Left renal pelvis (tissue), 4 donors: Measurements from ENCODE around the gene ARPC1A. TPM values are rescaled to one million over a fixed set of nuclear protein-coding genes. Genes with fewer than 3 reads are reported as not detected.
"Not testable (repeated sequence)": the region's sequence is repeated elsewhere in the genome, so short reads cannot be mapped to it uniquely, and the experiment has no call there.

Experiments used
- DNase-seq, 4 donors: peaks; one replicate each; pipeline ENCODE4 v3.0.0-alpha.2; 2013; ENCODE audit warnings: low read depth in 4 of 4, low spot score in 3 of 4
- polyA plus RNA-seq, 4 donors: library from polyadenylated mRNA; unstranded; fragments of 120-200 nt; gene quantifications; one replicate each; pipeline ENCODE4 v1.2.1, GENCODE V29; 2013; ENCODE audit not compliant: insufficient read length in 4 of 4

ARPC1A gene
- 100 to 1,000 TPM in 3 of 4 donors, 10 to 100 TPM in 1; 98.0 to 109 (median 106) TPM for polyA plus RNA-seq

DNA sequence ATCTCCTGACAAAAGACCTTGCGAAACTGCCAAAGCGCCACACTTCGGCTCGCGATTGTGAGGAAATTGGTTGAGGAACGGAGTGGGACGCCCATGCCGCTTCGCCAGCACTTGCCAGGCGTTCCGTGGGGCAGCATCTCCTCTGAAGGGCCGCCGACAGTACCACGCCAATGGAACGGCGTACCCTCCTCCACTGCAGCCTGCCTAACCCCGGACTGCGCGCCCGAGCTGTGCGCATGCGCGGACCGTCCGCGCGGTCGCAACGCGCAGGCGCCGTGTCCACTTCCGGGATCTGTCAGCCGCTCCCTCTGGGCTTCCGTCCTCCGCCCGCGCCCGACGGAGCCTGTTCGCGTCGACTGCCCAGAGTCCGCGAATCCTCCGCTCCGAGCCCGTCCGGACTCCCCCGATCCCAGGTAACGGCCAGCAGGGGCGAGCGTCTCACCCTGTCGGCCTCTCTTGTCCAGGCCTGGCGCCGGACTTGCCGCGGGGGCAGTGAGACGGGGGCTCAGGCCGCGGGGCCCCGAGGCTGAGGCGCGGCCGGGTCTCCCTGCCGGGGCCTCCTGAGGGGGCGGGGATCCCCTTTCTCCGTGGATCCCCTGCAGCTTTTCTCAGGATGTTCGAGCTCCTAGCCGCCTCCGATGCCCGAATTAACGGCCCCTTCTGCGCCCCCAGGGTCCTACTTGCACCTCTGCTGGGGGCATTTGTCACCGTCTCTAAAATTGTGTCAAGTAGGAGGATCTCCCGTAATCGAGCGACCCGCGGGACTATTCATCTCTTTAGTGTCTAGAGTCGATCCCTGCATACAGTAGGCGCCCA is at the start of gene ARPC1A:
Gene ARPC1A (plus strand): TSS at position 307 of the 816 bp plus-strand sequence. CDS start 7,456 bp downstream, outside the sequence.
- DNase-seq = peak; percentile 84 to 89 (median 88)

DNA sequence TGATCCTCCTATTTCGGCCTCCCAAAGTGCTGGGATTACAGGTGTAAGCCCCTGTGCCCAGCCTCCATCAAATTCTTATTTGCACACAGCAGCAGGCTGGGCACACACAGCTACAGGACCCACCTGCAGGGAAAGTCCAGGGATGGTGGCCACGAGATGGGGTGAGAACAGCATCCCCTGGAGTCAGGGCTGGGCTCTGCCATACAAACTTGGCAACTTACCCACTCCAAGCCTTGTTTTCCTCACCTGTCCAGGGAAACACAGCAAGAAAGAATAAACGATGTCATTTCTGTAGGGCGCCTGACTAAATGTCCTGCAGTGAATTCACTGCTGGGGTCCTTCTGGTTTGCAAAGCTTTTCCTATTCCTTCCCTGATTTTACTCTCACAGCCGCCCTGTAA is 47.5 kb upstream of the ARPC1A start:
- DNase-seq = no peak

DNA sequence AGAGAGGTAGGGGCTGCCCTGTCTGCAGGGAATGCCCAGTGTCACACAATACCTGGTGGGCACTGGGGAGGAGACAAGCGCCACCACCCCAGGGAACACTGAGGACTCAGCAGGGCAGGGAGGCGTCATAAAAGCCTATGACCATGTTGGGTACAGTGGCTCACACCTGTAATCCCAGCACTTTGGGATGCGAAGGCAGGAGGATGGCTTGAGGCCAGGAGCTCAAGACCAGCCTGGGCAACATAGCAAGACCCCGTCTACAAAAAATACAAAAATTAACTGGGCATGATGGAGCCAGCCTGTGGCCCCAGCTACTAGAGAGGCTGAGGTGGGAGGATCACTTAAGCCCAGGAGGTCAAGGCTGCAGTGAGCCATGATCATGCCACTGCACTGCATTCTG is 41.5 kb upstream of the ARPC1A start:
- not testable (repeated sequence) for DNase-seq

DNA sequence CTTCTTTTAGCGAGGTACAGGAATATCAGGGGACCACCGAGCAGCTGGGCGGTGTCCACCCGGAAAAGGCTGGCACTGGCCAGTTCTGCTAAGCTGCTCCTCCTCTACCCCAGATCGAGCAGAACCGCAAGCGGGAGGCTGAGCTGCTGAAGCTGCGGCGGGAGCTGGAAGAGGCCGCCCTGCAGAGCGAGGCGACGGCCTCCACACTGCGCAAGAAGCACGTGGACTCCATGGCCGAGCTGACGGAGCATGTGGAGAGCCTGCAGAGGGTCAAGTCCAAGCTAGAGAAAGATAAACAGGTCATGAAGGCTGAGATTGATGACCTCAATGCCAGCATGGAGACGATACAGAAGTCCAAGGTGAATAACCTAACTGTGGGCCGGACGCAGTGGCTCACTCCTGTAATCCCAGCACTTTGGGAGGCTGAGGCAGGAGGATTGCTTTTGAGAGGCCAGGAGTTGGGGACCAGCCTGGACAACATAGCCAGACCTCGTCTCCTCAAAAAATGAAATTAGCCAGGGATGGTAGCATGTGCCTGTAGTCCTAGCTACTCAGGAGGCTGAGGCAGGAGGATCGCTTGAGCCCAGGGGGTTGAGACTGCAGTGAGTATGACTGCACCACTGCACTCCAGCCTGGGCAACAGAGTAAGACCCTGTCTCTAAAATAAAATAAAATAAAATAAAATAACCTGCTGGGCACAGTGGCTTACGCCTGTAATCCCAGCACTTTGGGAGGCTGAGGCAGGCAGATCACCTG is 37.7 kb upstream of the ARPC1A start:
- DNase-seq = no peak

GRCh38 chr7:99289185-99289584 is 36.5 kb upstream of the ARPC1A start:
- no peak for DNase-seq

DNA sequence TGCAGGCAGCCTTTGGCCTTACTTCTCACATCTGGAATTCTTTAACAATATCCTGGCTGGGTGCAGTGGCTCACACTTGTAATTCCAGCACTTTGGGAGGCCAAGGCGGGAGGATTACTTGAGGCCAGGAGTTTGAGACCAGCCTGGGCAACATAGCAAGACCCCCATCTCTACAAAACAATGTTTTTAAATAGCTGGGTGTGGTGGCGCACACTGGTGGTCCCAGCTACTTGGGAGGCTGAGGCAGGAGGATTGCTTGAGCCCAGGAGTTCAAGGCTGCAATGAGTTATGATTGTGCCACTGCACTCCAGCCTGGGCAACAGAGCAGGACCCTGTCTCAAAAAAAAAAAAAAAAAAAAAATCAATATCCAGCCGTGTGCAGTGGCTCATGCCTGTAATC is 35.5 kb upstream of the ARPC1A start:
- DNase-seq = not testable (repeated sequence)

- peak in 2 of 4 donors; percentile 4 to 14 for DNase-seq
Observed at GRCh38 chr7:99290980-99291607, 34.6 kb upstream of the ARPC1A start.

- no peak for DNase-seq
Observed at GRCh38 chr7:99292127-99292526, 33.6 kb upstream of the ARPC1A start.

GRCh38 chr7:99293167-99293566 is 32.5 kb upstream of the ARPC1A start:
- no peak for DNase-seq

GRCh38 chr7:99293650-99294049 is 32.0 kb upstream of the ARPC1A start:
- no peak for DNase-seq

- DNase-seq = no peak
Observed at GRCh38 chr7:99296471-99296870, 29.2 kb upstream of the ARPC1A start.

GRCh38 chr7:99301496-99301895 is 24.2 kb upstream of the ARPC1A start:
- no peak for DNase-seq

- DNase-seq = no peak
Observed at GRCh38 chr7:99305473-99306260, 20.0 kb upstream of the ARPC1A start.

DNA sequence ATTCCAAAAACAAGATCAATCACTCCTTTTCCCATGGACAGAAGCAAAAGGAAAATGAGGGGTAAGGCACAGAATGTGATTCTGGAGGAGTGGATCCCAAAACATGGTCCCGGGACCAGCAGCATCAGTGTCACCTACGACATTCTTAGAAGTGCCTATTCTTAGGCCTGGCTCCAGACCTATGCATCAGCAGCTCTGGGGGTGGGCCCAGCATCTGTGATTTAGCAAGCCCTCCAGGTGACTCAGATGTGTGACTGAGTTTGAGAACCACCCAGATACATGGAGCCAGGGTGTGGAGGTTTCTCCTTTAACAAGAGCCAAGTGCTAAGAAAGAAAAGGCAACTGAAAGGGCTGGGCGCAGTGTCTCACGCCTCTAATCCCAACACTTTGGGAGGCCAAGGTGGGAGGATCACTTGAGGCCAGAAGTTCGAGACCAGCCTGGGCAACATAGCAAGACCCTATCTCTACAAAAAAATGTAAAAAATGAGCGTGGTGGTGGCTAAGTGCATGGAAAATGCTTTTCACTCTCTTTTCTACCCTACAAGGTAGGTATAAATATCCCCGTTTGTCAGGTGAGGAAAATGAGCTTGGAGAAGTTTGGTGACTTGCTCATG is 17.1 kb upstream of the ARPC1A start:
- no peak for DNase-seq

DNA sequence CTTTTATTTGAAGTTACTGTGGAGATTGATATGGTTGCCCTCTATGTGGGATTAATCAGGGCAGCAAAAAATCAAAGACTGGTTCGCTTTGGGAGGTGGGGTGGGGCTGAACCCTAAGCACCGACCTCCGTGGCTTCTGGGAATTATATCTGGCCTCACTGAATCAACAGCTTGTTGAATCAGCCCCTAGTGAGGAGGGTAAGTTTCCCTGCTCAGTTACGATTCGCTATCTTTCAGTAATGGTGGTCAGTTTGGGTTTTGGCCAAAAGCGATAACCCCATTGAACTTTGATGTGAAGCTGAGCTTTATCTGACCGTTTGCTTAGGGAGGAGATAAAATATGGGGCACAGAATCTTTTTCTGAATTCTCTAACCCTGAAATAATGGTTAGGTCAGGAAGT is 16.6 kb upstream of the ARPC1A start:
- DNase-seq = no peak

- DNase-seq = no peak
Observed at GRCh38 chr7:99310004-99310403, 15.7 kb upstream of the ARPC1A start.

DNA sequence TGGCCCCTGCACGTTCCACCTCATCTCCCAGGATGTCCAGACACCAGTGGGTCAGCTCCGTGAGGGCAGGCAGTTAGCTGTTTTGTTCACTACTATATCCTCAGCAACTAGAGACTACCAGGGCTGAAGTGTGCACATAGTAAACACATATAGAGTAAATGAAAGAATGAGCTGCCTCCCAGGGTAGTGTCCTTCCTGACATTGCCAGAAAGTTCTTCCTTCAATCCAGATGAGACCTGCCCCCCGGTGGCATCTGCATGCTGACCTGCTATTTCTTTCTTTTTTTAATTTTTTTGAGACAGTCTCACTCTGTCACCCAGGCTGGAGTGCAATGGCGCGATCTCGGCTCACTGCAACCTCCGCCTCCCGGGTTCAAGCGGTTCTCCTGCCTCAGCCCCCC is 14.0 kb upstream of the ARPC1A start:
- no peak for DNase-seq

- DNase-seq = peak in 1 of 4 donors; percentile 29
Observed at GRCh38 chr7:99312316-99313203, 13.1 kb upstream of the ARPC1A start.

DNA sequence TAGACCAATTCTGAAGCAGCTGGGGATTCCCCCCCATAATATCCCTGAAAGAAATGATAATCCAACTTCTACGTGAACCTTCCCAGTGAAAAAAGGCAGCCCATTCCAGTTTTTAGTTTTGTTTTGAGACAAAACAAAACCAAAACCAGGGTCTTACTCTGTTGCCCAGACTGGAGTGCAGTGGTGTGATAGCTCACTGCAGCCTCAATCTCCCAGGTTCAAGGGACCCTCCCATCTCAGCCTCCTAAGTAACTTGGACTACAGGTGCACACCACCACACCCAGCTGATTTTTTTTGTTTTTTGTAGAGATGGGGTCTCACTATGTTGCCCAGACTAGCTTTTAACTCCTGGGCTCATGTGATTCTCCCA is 12.5 kb upstream of the ARPC1A start:
- no peak for DNase-seq
